ENCODE data around the gene PLCG1.

Gene PLCG1

GRCh38 chr20:41183391-41183790 lies 46.0 kb downstream of the PLCG1 start:
- TF ChIP-seq FOXP2 (optimal IDR thresholded peaks at IDR 0.05; ENCODE audit: control extremely low read depth, extremely low read length, insufficient read depth) (no peak), POLR2AphosphoS5 (IDR thresholded peaks at IDR 0.05; ENCODE audit: borderline replicate concordance, low read depth, low read length) (no peak), EZH2 (IDR thresholded peaks at IDR 0.05) (no peak)
- Histone ChIP-seq H3K27ac (no peak overlapping the region), H3K9me3 (ENCODE audit: low read depth, low read length) (no peaks in the 10 kb centered on the region), H3K9ac (ENCODE audit: insufficient read length) (no peak overlapping the region), H3K36me3 (ENCODE audit: insufficient read depth, low read length) (no peaks in the 10 kb centered on the region), H3K4me3 (no peak overlapping the region)
- no peak for DNase-seq (ENCODE audit: low read depth, low spot score)

GRCh38 chr20:41183831-41184230 lies 46.5 kb downstream of the PLCG1 start:
- H3K9me3 ChIP-seq (ENCODE audit: low read depth, low read length) = no peaks in the 10 kb centered on the region
- no peaks in the 10 kb centered on the region for H3K36me3 ChIP-seq (ENCODE audit: insufficient read depth, low read length)
- no peak for TF ChIP-seq EZH2 (IDR thresholded peaks at IDR 0.05)
- no peak for TF ChIP-seq POLR2AphosphoS5 (IDR thresholded peaks at IDR 0.05; ENCODE audit: borderline replicate concordance, low read depth, low read length)
- no peak for TF ChIP-seq FOXP2 (optimal IDR thresholded peaks at IDR 0.05; ENCODE audit: control extremely low read depth, extremely low read length, insufficient read depth)
- H3K4me3 ChIP-seq = no peak overlapping the region
- DNase-seq (ENCODE audit: low read depth, low spot score) = no peak
- H3K27ac ChIP-seq = no peak overlapping the region
- no peak overlapping the region for H3K9ac ChIP-seq (ENCODE audit: insufficient read length)

GRCh38 chr20:41185013-41185757 lies 47.8 kb downstream of the PLCG1 start:
- DNase-seq (ENCODE audit: low read depth, low spot score) = no peak
- Histone ChIP-seq H3K27ac (no peak overlapping the region), H3K9me3 (ENCODE audit: low read depth, low read length) (peaks cover 2% of the 10 kb centered on the region; the same call in 1 of the 2 replicates), H3K9ac (ENCODE audit: insufficient read length) (no peak overlapping the region), H3K4me3 (no peak overlapping the region), H3K36me3 (ENCODE audit: insufficient read depth, low read length) (no peaks in the 10 kb centered on the region)
- no peak for TF ChIP-seq EZH2 (IDR thresholded peaks at IDR 0.05)
- no peak for TF ChIP-seq FOXP2 (optimal IDR thresholded peaks at IDR 0.05; ENCODE audit: control extremely low read depth, extremely low read length, insufficient read depth)
- TF ChIP-seq POLR2AphosphoS5 (IDR thresholded peaks at IDR 0.05; ENCODE audit: borderline replicate concordance, low read depth, low read length) = no peak

GRCh38 chr20:41187668-41188067 lies 50.3 kb downstream of the PLCG1 start:
- peaks cover 2% of the 10 kb centered on the region; the same call in 1 of the 2 replicates for H3K9me3 ChIP-seq (ENCODE audit: low read depth, low read length)
- no peak overlapping the region for H3K27ac ChIP-seq
- H3K36me3 ChIP-seq (ENCODE audit: insufficient read depth, low read length) = no peaks in the 10 kb centered on the region
- no peak overlapping the region for H3K9ac ChIP-seq (ENCODE audit: insufficient read length)
- H3K4me3 ChIP-seq = no peak overlapping the region
- TF ChIP-seq POLR2AphosphoS5 (IDR thresholded peaks at IDR 0.05; ENCODE audit: borderline replicate concordance, low read depth, low read length) (no peak), EZH2 (IDR thresholded peaks at IDR 0.05) (no peak), FOXP2 (optimal IDR thresholded peaks at IDR 0.05; ENCODE audit: control extremely low read depth, extremely low read length, insufficient read depth) (no peak)
- no peak for DNase-seq (ENCODE audit: low read depth, low spot score)

- Histone ChIP-seq H3K9ac (ENCODE audit: insufficient read length) (no peak overlapping the region), H3K4me3 (no peak overlapping the region), H3K27ac (no peak overlapping the region), H3K36me3 (ENCODE audit: insufficient read depth, low read length) (no peaks in the 10 kb centered on the region), H3K9me3 (ENCODE audit: low read depth, low read length) (peaks cover 2% of the 10 kb centered on the region; the same call in 1 of the 2 replicates)
- DNase-seq (ENCODE audit: low read depth, low spot score) = no peak
- TF ChIP-seq EZH2 (IDR thresholded peaks at IDR 0.05) = no peak
- no peak for TF ChIP-seq POLR2AphosphoS5 (IDR thresholded peaks at IDR 0.05; ENCODE audit: borderline replicate concordance, low read depth, low read length)
- no peak for TF ChIP-seq FOXP2 (optimal IDR thresholded peaks at IDR 0.05; ENCODE audit: control extremely low read depth, extremely low read length, insufficient read depth)
Measured at GRCh38 chr20:41191562-41192500, 54.5 kb downstream of the PLCG1 start.

GRCh38 chr20:41192575-41192974 lies 55.2 kb downstream of the PLCG1 start:
- Histone ChIP-seq H3K9ac (ENCODE audit: insufficient read length) (no peak overlapping the region), H3K27ac (no peak overlapping the region), H3K36me3 (ENCODE audit: insufficient read depth, low read length) (no peaks in the 10 kb centered on the region), H3K9me3 (ENCODE audit: low read depth, low read length) (peaks cover 2% of the 10 kb centered on the region; the same call in 1 of the 2 replicates), H3K4me3 (no peak overlapping the region)
- no peak for DNase-seq (ENCODE audit: low read depth, low spot score)
- TF ChIP-seq EZH2 (IDR thresholded peaks at IDR 0.05) = no peak
- no peak for TF ChIP-seq POLR2AphosphoS5 (IDR thresholded peaks at IDR 0.05; ENCODE audit: borderline replicate concordance, low read depth, low read length)
- no peak for TF ChIP-seq FOXP2 (optimal IDR thresholded peaks at IDR 0.05; ENCODE audit: control extremely low read depth, extremely low read length, insufficient read depth)

GRCh38 chr20:41196653-41197225 lies 59.4 kb downstream of the PLCG1 start:
- no peak overlapping the region for H3K27ac ChIP-seq
- no peaks in the 10 kb centered on the region for H3K36me3 ChIP-seq (ENCODE audit: insufficient read depth, low read length)
- TF ChIP-seq EZH2 (IDR thresholded peaks at IDR 0.05) (no peak), FOXP2 (optimal IDR thresholded peaks at IDR 0.05; ENCODE audit: control extremely low read depth, extremely low read length, insufficient read depth) (no peak), POLR2AphosphoS5 (IDR thresholded peaks at IDR 0.05; ENCODE audit: borderline replicate concordance, low read depth, low read length) (no peak)
- no peak overlapping the region for H3K9ac ChIP-seq (ENCODE audit: insufficient read length)
- peaks cover 9% of the 10 kb centered on the region; the same call in 1 of the 2 replicates for H3K9me3 ChIP-seq (ENCODE audit: low read depth, low read length)
- DNase-seq (ENCODE audit: low read depth, low spot score) = no peak
- H3K4me3 ChIP-seq = no peak overlapping the region

- peaks cover 9% of the 10 kb centered on the region; the same call in 1 of the 2 replicates for H3K9me3 ChIP-seq (ENCODE audit: low read depth, low read length)
- H3K36me3 ChIP-seq (ENCODE audit: insufficient read depth, low read length) = no peaks in the 10 kb centered on the region; the same call in 1 of the 2 replicates
- no peak for DNase-seq (ENCODE audit: low read depth, low spot score)
- H3K4me3 ChIP-seq = no peak overlapping the region
- no peak overlapping the region for H3K9ac ChIP-seq (ENCODE audit: insufficient read length)
- H3K27ac ChIP-seq = no peak overlapping the region
- no peak for TF ChIP-seq EZH2 (IDR thresholded peaks at IDR 0.05)
Measured at GRCh38 chr20:41198443-41198842, 61.1 kb downstream of the PLCG1 start.
